NK-92 (cell line): ENCODE data around the gene EPHA1.

Source experiments
- DNase-seq: peaks from one replicate; lab custom pipeline; 2025; ENCODE audit not compliant: unreplicated experiment; lab: John Stamatoyannopoulos, UW

EPHA1 gene

GRCh38 chr7:143408686-143409561, at the start of gene EPHA1:
Gene EPHA1 (minus strand): TSS chr7:143408856. CDS start chr7:143408805, 51 bp downstream.
- DNase-seq: no peak

- DNase-seq: no peak
These were observed 49.6 kb upstream of the EPHA1 start for GRCh38 chr7:143458263-143458662.

- DNase-seq: no peak
These were observed 48.5 kb upstream of the EPHA1 start for GRCh38 chr7:143456992-143457793.

- DNase-seq: no peak
These were observed 47.3 kb upstream of the EPHA1 start for GRCh38 chr7:143455942-143456341.

GRCh38 chr7:143455491-143455890, 46.8 kb upstream of the EPHA1 start:
- no peak for DNase-seq

GRCh38 chr7:143454091-143454680, 45.5 kb upstream of the EPHA1 start:
- no peak for DNase-seq

- DNase-seq: no peak
These were observed 43.8 kb upstream of the EPHA1 start for GRCh38 chr7:143452495-143452894.

- no peak for DNase-seq
These were observed 43.1 kb upstream of the EPHA1 start for GRCh38 chr7:143451746-143452145.

- DNase-seq: no peak
These were observed 42.5 kb upstream of the EPHA1 start for GRCh38 chr7:143451122-143451521.

- no peak for DNase-seq
These were observed 41.1 kb upstream of the EPHA1 start for GRCh38 chr7:143449793-143450192.

- no peak for DNase-seq
These were observed 39.8 kb upstream of the EPHA1 start for GRCh38 chr7:143448429-143448828.

GRCh38 chr7:143447466-143447865, 38.8 kb upstream of the EPHA1 start:
- no peak for DNase-seq

GRCh38 chr7:143444785-143445184, 36.1 kb upstream of the EPHA1 start:
- no peak for DNase-seq

GRCh38 chr7:143444063-143444782, 35.6 kb upstream of the EPHA1 start:
- no peak for DNase-seq

GRCh38 chr7:143443153-143443552, 34.5 kb upstream of the EPHA1 start, which contains the start of gene TAS2R60:
Gene TAS2R60 (plus strand): TSS chr7:143443453. CDS start chr7:143443453, 0 bp downstream.
- DNase-seq: no peak

- no peak for DNase-seq
These were observed 31.2 kb upstream of the EPHA1 start for GRCh38 chr7:143439866-143440265.

GRCh38 chr7:143437578-143437977, 28.9 kb upstream of the EPHA1 start:
- DNase-seq: no peak

- no peak for DNase-seq
These were observed 27.8 kb upstream of the EPHA1 start for GRCh38 chr7:143436325-143436946.

- no peak for DNase-seq
These were observed 26.6 kb upstream of the EPHA1 start for GRCh38 chr7:143435266-143435665.

- DNase-seq: no peak
These were observed 26.0 kb upstream of the EPHA1 start for GRCh38 chr7:143434660-143435059.
